GM18867 (cell line): ENCODE measurements around the gene E2F6.
"Not testable (repeated sequence)": the region's sequence is repeated elsewhere in the genome, so short reads cannot be mapped to it uniquely, and the experiment has no call there.

ENCODE experiments used
- ATAC-seq: cut with Tn5 transposase; IDR thresholded peaks from one replicate; pipeline ENCODE4 v1.9.1; 2021; ENCODE audit warnings: mild to moderate bottlenecking, moderate library complexity; ENCODE audit not compliant: unreplicated experiment

Gene E2F6

DNA sequence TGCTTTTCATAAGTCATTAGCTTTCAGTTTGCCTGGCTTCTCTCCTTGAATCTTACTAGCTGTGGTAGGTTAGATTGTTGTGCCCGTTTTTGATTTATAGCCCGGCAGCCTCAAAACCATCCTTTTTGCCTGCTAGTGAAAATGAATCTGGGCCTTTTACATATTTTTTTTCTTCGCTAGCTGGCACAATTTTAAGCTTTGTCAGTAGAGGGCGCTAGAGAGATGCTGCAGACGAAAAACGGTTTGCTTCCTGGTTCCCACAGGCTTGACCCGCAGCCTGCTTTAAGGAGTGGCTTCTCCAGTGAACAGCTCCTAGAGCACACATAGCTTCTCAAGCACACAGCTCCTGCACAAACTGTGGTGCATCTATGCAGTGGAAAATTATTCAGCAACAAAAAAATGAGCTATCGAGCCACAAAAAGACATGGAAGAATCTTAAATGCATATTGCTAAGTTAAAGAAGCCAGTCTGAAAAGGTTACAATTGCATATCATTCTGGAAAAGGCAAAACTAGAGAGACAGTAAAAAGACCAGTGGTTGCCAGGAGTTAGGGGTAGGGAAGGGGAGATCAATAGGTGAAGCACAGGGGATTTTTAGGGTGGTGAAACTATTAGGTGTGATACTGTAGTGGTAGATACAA lies 47.9 kb downstream of the E2F6 start:
- no peak for ATAC-seq

DNA sequence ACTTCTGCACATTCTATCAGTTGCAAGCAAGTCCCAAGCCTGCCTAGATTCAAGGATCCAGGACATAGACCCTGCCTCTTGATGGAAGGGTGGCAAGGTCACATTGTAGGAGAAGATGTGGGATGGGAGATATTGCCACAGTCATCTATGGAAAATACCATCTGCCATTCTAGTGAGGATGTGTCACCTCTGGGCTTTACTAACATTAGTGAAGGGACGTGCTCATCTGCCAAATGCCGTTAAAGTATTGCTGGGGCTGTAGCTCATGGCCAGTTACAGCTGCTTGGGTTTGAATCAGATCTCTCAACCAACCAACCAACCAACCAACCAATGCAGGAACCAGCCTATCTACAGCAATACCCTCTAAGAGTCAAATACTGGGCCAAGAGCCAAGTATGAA lies 49.0 kb downstream of the E2F6 start:
- ATAC-seq, result no peak

DNA sequence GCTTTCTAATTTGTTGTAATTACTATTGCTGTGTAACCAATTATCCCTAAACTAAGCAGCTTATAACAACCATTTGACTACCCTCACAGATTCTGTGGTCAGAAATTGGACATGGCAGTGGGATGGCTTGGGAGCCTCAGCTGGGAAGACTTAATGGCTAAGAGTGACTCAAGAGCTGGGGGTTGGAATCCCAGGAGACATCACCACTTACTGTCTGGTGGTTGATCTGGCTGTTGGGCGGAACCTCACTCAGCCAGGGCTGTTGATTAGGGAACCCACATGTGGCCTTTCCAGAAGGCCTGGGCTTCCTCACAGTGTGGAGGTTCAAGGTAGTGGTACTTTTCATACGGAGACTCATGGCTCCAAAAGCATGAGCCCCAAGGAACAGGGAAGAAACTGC lies 49.8 kb downstream of the E2F6 start:
- no peak for ATAC-seq

DNA sequence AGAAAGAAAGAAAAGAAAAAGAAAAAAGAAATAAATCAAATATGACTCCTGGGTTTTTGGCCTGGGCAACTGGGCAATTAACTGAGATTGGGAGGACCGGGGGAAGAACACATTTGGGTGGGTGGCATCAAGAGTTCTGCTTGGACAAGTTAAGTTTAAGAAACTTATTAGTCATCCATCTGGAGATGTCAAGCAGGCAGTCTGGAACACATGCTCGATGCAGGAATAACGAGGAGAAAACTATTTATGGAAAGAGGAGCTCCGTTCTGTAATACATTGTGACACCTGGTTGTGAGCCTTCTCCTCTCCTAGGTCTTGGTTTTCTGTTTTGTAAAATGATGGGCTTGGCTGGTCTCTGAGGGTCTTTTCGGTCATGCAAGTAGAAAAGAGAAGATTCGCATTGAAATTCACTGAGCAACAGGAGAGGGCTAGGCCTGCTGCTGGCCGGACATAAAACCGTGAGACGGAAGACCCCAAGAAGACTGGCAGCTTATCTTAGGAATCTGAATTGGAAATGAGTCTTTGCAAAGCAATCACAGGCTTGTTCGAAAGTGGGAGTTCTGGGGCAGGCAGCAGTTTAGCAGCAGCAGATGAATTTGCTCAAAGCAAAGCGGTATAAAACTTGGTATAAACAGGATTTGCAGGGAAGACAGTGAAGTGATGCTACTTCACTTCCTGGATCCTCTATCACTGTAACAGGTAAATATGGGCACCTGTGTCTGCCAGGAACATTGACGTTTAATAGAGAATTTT lies 51.4 kb downstream of the E2F6 start:
- ATAC-seq, result no peak

DNA sequence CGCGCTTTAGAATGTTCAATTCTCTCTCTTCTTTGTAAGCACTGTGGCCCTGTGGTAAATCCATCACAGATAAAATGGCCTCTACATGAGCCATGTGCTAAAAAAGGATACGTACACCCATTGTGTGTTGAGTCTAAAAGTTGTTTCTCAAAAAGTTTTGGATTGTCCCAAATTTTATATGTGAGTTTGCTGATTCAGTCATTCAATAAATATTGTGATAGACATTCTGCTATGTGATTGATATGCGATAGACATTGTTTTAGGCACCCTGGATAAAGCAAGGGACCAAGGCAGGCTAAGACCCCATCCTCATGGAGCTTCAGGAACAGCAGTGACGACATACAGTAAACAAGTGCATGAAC lies 53.5 kb downstream of the E2F6 start:
- ATAC-seq, result no peak

DNA sequence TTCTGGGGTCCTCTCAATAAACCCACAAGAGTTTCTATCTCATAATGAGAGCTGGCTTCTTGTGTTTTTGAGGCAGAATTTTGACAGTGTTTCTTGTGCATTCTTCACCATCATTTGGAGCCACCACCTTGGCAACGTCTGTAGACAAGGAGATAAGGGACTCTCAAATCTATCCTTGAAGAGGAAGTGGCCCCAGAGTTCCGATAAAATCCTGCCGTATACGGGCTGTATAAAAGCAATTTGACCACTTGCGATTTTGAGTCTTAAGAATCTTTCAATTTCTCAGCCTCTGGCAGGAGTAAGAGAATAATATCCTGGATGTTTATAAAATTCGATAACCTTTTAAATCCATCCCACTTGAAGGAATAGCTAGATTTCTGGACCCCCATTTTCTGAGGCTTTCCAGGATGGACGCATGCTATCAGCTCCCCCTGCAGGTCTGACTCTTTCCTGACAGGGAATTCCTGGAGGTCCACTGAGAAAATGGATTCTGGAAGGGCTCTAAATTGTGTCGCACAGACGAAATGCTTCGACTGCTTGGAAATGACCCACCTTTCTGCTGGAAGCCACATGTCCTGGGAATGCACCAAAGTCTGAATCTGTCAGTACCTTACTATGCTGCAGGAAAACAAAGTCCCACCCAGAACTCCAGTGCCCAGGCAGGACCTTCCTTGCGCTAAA lies 54.1 kb downstream of the E2F6 start:
- ATAC-seq, result no peak

DNA sequence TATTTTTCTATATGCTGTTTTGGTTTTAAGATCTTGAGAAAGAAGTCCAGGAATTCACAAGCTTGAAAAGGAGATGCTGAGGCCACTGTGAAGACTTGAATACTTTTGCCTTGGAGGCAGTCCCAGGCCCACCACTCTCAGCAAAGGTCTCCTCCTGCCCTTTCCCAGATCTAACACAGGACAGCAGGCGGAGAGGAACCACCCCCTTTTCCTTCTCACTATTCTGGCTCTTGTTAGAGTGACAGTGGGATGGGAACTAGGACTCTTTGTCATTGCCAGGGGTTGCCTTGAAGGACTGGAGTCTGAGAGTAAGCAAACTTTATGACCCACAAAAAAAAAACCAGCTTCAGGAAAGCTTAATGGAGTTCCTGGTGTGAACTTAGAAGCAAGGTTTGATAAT lies 54.7 kb downstream of the E2F6 start:
- no peak for ATAC-seq

DNA sequence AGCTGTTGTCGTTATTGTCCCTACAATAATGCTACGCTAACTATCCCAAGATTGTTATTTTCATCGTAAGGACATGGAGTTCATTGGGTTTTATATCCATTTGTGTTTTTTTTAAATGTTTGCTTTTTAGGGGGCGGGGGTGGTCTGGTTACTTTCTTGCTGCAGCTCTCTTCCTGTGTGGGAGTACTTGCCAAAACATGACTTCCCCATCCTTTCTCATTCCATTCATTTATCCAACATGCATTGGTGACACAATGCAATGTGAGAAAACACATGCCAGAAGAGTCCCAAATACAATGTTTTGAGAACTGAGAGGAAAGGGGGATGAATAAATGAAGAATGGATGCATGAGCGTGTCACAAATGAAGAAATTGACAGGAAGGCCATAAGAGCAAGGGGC lies 55.9 kb downstream of the E2F6 start:
- no peak for ATAC-seq

DNA sequence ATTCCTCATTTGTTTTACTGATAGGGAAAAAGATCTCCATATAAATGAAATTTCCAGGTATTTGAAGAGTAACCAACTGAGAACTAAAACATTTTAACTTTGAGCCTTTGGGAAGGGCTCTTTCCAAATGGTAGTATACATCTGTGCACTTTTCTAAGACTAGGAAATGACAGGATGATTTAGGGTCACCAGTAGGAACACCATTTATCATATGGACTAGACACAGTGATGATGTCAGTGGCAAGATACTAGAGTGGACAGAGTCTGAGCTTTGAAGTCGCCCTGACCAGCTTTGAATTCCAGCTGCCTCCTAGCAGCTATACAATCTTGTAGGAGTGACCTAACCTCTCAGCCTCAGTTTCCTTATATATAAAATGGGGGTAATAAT lies 56.4 kb downstream of the E2F6 start:
- ATAC-seq, result no peak

DNA sequence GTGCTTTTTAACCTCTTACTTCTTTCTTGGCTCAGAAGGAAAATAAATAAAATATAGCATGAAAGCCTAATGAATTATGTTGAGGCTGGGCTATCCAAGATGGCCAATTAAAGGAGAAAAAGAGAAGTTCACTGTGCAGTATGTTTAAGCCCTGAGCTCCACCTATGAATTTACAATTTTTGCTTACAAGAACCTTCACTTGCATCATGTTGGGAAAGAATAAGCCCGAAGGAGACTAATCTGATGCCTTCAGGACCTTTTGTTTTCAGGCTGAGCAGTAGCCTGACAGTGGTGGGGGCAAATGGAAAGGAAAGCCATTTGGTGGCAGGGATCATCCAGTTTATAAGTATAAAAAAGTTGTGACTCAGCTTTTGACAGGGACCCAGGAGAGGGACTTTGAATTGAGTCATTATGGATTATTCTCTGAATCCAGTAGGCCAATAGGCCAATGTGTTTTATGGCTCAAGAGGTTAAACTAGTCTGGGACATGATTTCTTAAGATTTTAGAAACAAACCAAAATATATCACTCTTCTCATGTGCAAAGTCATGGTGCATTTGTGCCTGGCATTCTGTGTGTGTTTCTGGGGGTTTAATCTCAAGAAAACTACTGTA lies 56.9 kb downstream of the E2F6 start:
- ATAC-seq, result no peak

DNA sequence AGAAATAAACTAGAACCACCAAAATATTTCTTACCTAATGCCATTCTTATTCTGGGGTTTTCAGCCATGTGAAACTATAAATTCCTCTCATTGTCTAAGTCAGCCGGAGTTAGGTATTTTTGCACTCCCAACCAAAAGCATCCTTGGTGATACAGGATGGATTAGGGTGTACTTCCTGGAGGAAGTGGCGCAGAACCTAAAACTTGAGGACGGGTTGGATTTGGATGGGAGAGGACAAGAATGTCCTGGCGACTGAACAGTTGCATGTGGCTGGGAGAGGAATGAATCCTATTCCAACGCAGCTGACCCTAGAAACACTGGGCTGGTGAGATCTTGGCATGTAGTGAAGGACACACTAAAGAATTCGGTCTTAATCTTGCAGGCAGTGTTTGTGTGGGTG lies 58.5 kb downstream of the E2F6 start:
- no peak for ATAC-seq

DNA sequence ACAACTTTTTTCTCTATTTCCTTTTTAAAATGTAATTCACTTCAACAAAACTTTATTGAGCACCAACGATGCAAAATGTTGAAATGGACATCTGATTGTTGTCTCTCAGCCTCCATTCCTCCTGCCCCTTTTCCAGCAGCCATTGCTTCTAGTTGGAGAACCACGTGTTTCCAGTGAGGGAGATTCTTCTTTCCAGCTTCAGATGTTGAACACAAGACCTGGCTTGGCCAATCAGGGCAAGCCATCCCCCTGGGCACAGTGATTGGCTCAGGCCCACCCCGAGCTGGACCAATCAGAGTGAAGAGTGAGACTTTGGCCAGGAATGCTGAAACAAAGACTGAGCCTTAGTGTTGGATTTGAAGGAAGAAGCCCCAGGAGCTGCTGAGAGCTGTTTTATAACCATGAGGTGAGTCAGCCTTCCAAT lies 59.0 kb downstream of the E2F6 start:
- no peak for ATAC-seq

DNA sequence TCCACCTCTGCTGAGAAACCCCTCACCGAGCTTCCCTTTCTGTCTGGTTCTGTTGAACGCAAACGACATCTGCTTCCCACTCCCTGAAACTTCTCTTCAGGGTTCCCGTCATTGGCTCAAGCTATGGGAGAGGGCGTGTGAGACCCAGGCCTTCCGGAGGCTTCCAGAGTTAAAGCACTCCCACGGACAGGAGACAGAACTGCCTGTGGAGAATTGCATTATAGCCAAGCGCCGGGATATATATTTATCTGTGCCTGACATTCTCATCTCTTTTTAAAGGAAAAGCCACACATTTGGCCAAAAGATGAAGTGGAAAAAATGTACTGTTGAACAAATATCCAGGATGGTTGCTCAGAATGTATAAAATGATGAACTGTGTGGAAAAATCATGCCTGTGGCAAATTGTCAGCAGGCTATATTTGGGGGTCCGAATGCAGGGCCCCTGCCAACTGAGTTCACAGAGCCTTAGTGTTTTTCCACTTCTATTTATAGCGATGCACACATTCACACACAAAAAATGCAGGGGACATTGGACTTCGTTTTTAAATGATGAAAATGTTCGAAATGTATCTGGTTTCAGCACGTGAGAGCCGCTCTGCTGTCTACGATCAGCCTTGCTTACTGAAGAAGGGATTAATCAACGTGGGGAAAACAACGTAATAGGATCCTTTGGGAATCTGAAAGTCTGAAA lies 59.5 kb downstream of the E2F6 start:
- ATAC-seq, result no peak

DNA sequence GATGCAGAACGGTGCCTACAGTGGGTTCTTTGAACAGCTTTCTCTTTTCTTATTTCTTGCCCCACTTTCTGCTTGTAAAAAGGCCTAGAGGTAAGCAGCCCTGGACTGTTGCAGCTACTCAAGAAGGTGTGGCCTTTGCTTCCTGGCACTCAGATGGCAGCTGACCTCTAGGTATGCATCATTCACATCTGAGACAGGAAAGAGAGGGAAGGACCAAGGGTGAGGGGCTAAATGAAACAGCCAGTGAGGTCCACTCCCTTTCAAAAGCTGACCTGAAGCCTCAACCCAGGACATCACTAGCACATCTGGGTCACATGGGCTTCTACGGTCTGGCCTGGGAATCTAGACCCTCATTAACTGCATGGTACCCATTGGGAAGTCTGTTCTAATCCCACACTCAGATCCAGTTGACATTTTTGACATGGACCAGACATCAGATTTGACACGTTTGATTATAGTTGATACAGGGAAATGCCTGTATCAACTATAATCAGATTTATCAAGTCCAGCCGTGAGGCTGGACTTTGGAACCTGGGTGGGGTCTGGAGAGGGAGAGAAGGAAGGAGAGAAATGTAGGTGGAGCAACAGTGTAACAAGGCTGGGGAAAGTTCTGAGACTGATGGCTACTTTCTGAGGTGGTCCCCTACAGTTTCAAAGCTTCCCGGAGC lies 60.2 kb downstream of the E2F6 start:
- no peak for ATAC-seq

DNA sequence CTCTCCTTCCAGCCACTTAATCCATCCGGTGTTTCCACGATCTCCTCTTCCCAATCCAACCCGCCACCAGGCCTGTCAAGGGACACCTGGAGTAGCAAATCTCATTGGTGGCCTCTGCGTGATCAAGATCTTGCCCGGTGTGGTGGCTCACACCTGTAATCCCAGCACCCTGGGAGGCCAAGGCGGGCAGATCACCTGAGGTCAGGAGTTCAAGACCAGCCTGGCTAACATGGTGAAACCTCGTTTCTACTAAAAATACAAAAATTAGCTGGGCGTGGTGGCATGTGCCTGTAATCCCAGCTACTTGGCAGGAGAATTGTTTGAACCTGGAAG lies 60.9 kb downstream of the E2F6 start:
- ATAC-seq, result not testable (repeated sequence)

DNA sequence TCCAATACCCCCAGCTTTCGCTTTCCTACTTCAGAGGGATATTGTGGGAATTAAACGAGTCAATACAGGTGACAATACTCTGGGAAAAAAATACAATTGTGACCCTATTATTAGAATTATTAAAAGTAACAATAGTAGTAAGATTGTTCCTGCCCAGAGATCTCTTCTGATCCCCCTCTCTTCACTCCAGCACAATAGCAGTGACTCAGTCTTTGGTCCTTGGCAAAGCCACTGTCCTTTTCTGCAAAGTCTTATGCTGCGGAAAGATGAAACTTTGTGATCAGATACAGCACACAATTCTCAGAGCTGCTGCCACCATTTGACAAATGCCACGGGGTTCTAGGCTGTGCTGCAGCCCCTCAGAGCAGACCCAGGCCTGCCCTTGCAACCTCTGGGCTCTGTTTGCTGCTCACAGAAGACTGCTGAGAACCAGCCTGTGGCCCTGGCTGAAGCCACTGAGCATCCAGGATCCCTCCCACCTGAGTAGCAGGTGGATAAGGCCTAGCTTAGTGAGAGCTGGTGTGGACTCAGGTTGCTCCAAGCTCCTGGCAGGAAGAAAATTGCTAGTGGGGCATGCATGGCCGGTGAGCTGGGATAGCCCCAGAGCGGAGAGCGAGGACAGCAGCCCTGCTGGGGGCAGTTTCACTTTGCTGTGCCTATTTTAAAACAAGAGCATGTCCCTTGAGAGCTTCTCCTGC lies 61.4 kb downstream of the E2F6 start:
- ATAC-seq, result no peak

DNA sequence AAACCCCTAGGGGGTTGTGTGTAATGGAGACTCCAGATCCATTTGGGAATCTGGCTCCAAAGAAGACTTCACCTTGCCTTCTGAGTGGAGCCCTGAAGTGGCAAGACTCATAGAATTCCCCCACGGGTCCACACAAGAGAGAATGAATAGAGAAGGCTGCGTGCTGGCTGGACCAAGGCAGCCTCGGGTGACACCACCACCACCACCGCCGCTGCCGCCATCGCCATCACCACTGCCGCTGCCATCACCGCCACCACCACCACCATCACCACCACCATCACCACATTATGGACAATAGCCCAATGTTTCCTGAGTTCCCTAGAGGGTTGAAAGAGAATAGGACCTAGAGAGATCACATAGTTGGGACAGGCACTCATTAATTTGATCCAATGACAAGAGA lies 63.5 kb downstream of the E2F6 start:
- no peak for ATAC-seq

DNA sequence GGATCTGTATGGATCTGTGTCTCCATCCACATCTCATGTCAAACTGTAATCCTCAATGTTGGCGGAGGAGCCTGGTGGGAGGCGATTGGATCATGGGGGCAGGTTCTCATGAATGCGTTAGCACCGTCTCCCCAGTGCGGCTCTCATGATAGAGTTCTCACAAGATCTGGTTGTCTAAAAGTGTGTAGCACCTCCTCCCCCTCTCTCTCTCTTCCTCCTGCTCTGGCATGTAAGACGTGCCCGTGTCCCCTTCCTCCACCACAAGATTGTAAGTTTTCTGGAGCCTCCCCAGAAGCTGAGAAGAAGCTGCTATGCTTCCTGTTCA lies 66.6 kb downstream of the E2F6 start:
- no peak for ATAC-seq

DNA sequence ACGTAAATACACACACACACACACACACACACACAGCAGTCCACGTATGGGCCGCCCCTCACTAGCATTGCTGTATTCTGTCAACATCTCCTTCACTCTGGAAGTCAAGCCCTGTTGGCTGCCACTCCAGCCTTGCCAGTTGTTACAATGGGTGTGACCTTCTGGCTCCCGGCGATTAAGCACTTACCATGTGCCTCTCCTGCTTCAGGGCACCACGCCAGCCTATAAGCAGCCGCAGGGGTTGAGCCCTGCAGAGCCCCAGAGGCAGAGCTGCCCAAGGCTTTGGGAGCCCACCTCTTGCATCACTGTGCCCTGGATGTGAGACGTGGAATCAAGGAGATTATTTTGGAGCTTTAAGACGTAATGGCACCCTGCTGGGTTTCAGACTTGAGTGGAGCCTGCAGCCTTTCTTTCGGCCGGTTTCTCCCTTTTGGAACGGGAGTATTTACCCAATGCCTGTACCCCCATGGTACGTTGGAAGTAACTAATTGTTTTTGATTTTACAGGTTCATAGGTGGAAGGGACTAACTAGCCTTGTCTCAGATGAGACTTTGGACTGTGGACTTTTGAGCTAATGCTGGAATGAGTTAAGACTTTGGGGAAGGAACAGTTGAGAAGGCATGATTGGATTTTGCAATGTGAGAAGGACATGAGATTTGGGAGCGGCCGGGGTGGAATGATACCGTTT lies 67.1 kb downstream of the E2F6 start:
- no peak for ATAC-seq

DNA sequence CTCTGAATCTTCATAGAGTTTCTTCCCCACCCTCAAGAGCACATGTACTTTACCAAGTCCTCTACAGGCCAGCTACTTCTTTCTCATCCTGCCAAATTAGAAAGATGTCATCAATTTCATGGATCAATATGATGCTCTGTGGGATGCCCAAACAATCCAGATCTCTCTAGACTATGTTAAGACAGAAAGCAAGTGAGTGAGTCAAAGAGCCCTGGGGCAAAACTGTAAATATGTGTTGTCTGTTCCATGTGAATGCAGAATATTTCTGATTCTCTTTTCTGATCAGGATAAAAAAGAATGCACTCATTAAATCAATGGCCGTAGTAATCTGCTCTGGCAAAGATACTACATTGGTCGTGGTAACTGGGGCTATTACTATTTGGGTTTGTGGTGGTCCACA lies 68.4 kb downstream of the E2F6 start:
- no peak for ATAC-seq
